Activated CD8-positive, alpha-beta memory T cell treated with anti-CD3 and anti-CD28 coated beads, Interleukin-2, amount 10 ng/mL, durations not matched to agents 7 days and 5 days (primary cell): ENCODE measurements around the gene TDO2. TPM values are rescaled to one million over a fixed set of nuclear protein-coding genes. Genes with fewer than 3 reads are reported as not detected.

ENCODE experiments used
- ATAC-seq: fragments of 150-1000 bp; cut with Tn5 transposase; one replicate; pipeline ENCODE4 v1.10.0; 2021; ENCODE audit warnings: moderate library complexity
- CTCF ChIA-PET: fragments of 350-600 bp; sonication (Branson Sonifier 250); formaldehyde crosslinking; loops from one replicate; lab custom pipeline; 2021; ENCODE audit warnings: antibody characterized with exemption; lab: Charles Lee
- DNase-seq: peaks from one replicate; pipeline ENCODE4 v3.0.0-alpha.2; 2020
- H3K27ac Mint-ChIP-seq: one replicate; pipeline ENCODE4 v1.8.0; 2021; ENCODE audit warnings: mild to moderate bottlenecking, mixed read lengths
- H3K27me3 Mint-ChIP-seq: one replicate; pipeline ENCODE4 v1.8.0; 2021; ENCODE audit warnings: mixed read lengths
- H3K36me3 Mint-ChIP-seq: one replicate; pipeline ENCODE4 v1.8.0; 2021; ENCODE audit warnings: mild to moderate bottlenecking, mixed read lengths
- H3K4me1 Mint-ChIP-seq: one replicate; pipeline ENCODE4 v1.8.0; 2021; ENCODE audit warnings: mixed read lengths
- H3K4me3 Mint-ChIP-seq: one replicate; pipeline ENCODE4 v1.8.0; 2021; ENCODE audit warnings: mild to moderate bottlenecking, moderate library complexity, mixed read lengths
- H3K9me3 Mint-ChIP-seq: one replicate; pipeline ENCODE4 v1.8.0; 2022; ENCODE audit warnings: low read depth, mixed read lengths
- total RNA-seq, 2 experiments: library from RNA; stranded (reverse); gene quantifications; one replicate each; pipeline ENCODE4 v1.2.3, GENCODE V29; 2021

The TDO2 gene
- total RNA-seq, 2 experiments from 2014 or later, result not detected

DNA sequence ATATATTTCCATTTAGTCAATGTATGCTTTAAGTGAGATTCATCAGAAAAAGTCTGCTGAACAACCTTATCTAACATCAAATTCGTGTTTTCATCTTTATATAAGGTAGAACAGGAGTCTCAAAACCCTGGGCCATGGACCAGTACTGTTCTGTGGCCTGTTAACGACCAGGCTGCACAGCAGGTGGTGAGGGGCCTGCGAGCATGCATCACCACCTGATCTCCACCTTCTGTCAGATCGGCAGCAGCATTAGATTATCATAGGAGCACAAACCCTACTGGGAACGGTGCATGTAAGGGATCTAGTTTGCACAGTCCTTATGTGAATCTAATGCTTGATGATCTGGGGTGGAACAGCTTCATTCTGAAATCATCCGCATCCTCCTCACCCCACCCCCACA lies 47.0 kb downstream of the TDO2 start:
- DNase-seq (no peak), ATAC-seq (no peak)
- Mint-ChIP-seq H3K27ac (no peak overlapping the region), H3K36me3 (no peaks in the 10 kb centered on the region), H3K9me3 (no peaks in the 10 kb centered on the region), H3K4me3 (no peak overlapping the region), H3K27me3 (no peaks in the 10 kb centered on the region), H3K4me1 (peaks cover 12% of the 10 kb centered on the region)
- CTCF ChIA-PET, result interaction anchor here (3.6 kb wide), 1 partner anchor 141 kb away, joined by 30 read pairs; no protein-coding TSS in a partner anchor

DNA sequence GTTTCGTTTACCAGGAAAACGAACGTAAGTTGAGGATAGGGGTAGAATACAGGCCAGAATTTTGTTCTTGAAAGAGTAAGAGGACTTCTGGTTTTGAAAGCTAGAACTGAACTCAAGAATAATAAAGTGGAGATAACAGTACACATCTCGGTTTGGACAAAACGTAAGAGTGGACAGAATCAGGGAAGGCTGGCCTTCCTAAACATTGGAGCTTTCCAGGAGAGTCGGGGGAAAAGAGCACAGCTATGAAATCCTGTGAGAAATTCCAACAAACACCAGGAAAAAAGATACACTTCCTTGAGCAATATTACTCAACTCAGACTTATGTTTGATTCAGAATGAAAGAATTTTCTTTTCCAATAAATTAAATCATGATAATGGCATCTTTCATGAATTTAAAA lies 49.0 kb downstream of the TDO2 start:
- H3K27ac Mint-ChIP-seq, result no peak overlapping the region
- no peaks in the 10 kb centered on the region for H3K27me3 Mint-ChIP-seq
- DNase-seq, result no peak
- H3K36me3 Mint-ChIP-seq, result no peaks in the 10 kb centered on the region
- no peak overlapping the region for H3K4me3 Mint-ChIP-seq
- H3K9me3 Mint-ChIP-seq, result no peaks in the 10 kb centered on the region
- H3K4me1 Mint-ChIP-seq, result peaks cover 12% of the 10 kb centered on the region
- no peak for ATAC-seq
- CTCF ChIA-PET, result interaction anchor here (1.0 to 3.6 kb wide), 6 partner anchors 9 to 423 kb away, joined by 3 to 30 read pairs (median 4); no protein-coding TSS in a partner anchor

- ATAC-seq (peak; percentile 95), DNase-seq (peak; percentile 83)
- H3K4me3 Mint-ChIP-seq, result peak within 1 kb of the TSS; percentile 89
Measured at GRCh38 chr4:155953151-155954117, 49.9 kb downstream of the TDO2 start, which contains the start of gene CTSO. Gene CTSO, minus strand, starts transcription at chr4:155953866. Its CDS starts 19 bp downstream, at chr4:155953847.

DNA sequence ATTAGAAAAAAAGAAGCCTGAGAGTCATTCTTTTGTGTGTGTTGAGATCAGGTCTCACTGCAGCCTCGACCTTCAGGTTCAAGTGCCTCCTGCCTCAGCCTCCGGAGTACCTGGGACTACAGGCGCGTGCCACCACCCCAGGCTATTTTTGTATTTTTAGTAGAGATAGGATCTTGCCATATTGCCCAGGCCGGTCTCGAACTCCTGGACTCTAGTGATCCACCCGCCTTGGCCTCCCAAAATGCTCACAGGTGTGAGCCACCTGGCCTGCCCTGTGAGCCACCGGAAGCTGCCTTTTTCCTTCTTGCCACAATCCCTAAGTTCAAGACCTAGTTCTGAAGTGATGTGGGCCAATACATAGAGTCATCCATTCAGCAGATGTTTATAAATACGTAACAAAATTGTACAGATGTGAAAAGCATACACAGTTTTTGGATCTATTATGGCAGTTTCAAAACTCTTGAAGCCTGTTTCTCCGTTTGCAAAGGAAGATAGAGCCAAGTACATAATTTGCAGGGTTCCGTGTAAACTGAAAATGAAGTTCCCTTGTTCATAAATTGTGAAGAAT lies 50.7 kb downstream of the TDO2 start:
- H3K27me3 Mint-ChIP-seq, result peaks cover 3% of the 10 kb centered on the region
- ATAC-seq, result no peak
- H3K4me1 Mint-ChIP-seq, result peaks cover 12% of the 10 kb centered on the region
- H3K27ac Mint-ChIP-seq, result peak overlapping the region; percentile 100
- H3K36me3 Mint-ChIP-seq, result no peaks in the 10 kb centered on the region
- no peak for DNase-seq
- no peaks in the 10 kb centered on the region for H3K9me3 Mint-ChIP-seq
- CTCF ChIA-PET, result interaction anchor here (0.8 to 3.6 kb wide), 7 partner anchors 10 to 1404 kb away, joined by 3 to 30 read pairs (median 3); partner anchors contain the start of gene PLRG1
- H3K4me3 Mint-ChIP-seq, result peak overlapping the region; percentile 89

More at GRCh38 chr4:155953151-155954117, 49.9 kb downstream of the TDO2 start, which contains the start of gene CTSO:
- CTCF ChIA-PET, result interaction anchor here (0.8 to 3.6 kb wide), 11 partner anchors 9 to 1403 kb away, joined by 3 to 30 read pairs (median 3); partner anchors contain the start of gene PLRG1
- no peaks in the 10 kb centered on the region for H3K27me3 Mint-ChIP-seq
- peaks cover 12% of the 10 kb centered on the region for H3K4me1 Mint-ChIP-seq
- H3K9me3 Mint-ChIP-seq, result no peaks in the 10 kb centered on the region
- H3K36me3 Mint-ChIP-seq, result no peaks in the 10 kb centered on the region
- H3K27ac Mint-ChIP-seq, result peak within 1 kb of the TSS; percentile 100

GRCh38 chr4:155954939-155955338 lies 51.4 kb downstream of the TDO2 start:
- CTCF ChIA-PET, result interaction anchor here (2.3 kb wide), 1 partner anchor 145 kb away, joined by 5 read pairs; no protein-coding TSS in a partner anchor
- no peaks in the 10 kb centered on the region for H3K9me3 Mint-ChIP-seq

DNA sequence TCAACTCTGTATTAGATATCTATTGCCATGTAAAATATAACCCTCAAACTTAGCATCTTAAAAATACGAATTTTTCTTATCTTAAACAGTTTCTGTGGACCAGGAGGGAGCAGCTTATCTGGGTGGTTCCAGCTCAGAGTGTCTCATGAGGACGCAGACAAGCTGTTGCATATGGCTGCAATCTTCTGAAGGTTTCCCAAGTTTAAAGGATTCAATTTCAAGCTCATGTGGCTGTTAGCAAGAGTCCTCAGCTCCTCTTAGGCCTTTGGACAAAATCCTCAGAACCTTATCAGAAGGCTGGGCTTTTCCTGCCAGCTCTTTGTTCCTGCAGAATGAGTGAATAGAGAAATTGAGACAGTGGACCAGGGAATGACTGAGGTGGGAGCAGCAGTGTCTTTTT lies 53.0 kb downstream of the TDO2 start:
- no peak overlapping the region for H3K4me3 Mint-ChIP-seq
- peaks cover 6% of the 10 kb centered on the region for H3K27me3 Mint-ChIP-seq
- CTCF ChIA-PET, result interaction anchor here (2.3 kb wide), 1 partner anchor 146 kb away, joined by 5 read pairs; no protein-coding TSS in a partner anchor
- H3K4me1 Mint-ChIP-seq, result peaks cover 12% of the 10 kb centered on the region
- no peak overlapping the region for H3K27ac Mint-ChIP-seq
- no peaks in the 10 kb centered on the region for H3K36me3 Mint-ChIP-seq
- no peak for ATAC-seq
- no peaks in the 10 kb centered on the region for H3K9me3 Mint-ChIP-seq
- no peak for DNase-seq

More at GRCh38 chr4:155954939-155955338, 51.4 kb downstream of the TDO2 start:
- no peak for DNase-seq
- Mint-ChIP-seq H3K27ac (no peak overlapping the region), H3K4me3 (no peak overlapping the region), H3K27me3 (peaks cover 5% of the 10 kb centered on the region), H3K36me3 (no peaks in the 10 kb centered on the region), H3K4me1 (peaks cover 12% of the 10 kb centered on the region)
- ATAC-seq, result no peak

- no peaks in the 10 kb centered on the region for H3K9me3 Mint-ChIP-seq
- no peaks in the 10 kb centered on the region for H3K36me3 Mint-ChIP-seq
- DNase-seq, result no peak
- H3K27me3 Mint-ChIP-seq, result peaks cover 6% of the 10 kb centered on the region
- no peak overlapping the region for H3K4me3 Mint-ChIP-seq
- CTCF ChIA-PET, result no interaction called here
- H3K27ac Mint-ChIP-seq, result no peak overlapping the region
- no peak for ATAC-seq
- H3K4me1 Mint-ChIP-seq, result peaks cover 1% of the 10 kb centered on the region
Measured at GRCh38 chr4:155959417-155959816, 55.9 kb downstream of the TDO2 start.

DNA sequence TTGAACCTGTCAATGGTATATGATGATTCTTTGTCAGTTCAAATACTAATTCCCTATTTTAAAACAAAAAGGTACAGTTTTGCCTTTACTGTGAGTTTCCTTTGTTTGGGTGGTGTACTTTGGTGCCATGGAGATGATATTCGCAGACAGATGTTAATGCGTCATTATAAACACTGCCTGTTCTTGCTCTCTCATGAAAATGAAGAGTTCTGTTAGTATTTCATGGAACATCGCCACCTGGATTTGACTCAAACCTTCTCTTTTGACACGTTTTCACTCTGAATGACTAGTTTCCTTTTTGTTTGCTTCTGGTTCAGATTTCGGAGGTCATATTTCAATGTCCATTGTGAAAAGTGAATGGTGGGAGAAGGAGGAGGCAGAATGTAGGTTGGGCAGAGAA lies 57.0 kb downstream of the TDO2 start:
- no peaks in the 10 kb centered on the region for H3K36me3 Mint-ChIP-seq
- peaks cover 6% of the 10 kb centered on the region for H3K27me3 Mint-ChIP-seq
- no peaks in the 10 kb centered on the region for H3K9me3 Mint-ChIP-seq
- no peak overlapping the region for H3K4me3 Mint-ChIP-seq
- H3K27ac Mint-ChIP-seq, result no peak overlapping the region
- ATAC-seq, result no peak
- H3K4me1 Mint-ChIP-seq, result no peaks in the 10 kb centered on the region
- CTCF ChIA-PET, result no interaction called here
- no peak for DNase-seq

DNA sequence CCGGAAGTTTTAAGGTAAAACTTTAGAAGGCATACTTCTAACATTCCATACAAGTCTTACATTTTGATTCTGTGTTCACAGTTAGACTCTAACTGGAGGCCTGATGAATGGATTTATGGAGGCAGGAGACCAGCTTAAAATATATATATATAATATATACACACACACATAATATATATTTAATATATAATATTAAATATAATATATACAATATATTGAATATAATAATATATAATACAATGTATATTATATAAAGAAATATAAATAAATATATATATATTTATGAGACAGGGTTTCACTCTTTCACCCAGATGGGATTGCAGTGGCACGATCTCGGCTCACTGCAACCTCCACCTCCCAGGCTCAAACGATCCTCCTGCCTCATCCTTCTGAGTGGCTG lies 58.1 kb downstream of the TDO2 start:
- DNase-seq (no peak), ATAC-seq (no peak)
- Mint-ChIP-seq H3K27ac (no peak overlapping the region), H3K4me1 (no peaks in the 10 kb centered on the region), H3K36me3 (no peaks in the 10 kb centered on the region), H3K4me3 (no peak overlapping the region), H3K9me3 (no peaks in the 10 kb centered on the region), H3K27me3 (peaks cover 6% of the 10 kb centered on the region)
- CTCF ChIA-PET, result no interaction called here

- CTCF ChIA-PET, result no interaction called here
- H3K27ac Mint-ChIP-seq, result no peak overlapping the region
- no peak for DNase-seq
- no peak overlapping the region for H3K4me3 Mint-ChIP-seq
- H3K4me1 Mint-ChIP-seq, result no peaks in the 10 kb centered on the region
- no peaks in the 10 kb centered on the region for H3K36me3 Mint-ChIP-seq
- H3K9me3 Mint-ChIP-seq, result no peaks in the 10 kb centered on the region
- no peak for ATAC-seq
- H3K27me3 Mint-ChIP-seq, result peaks cover 10% of the 10 kb centered on the region
Measured at GRCh38 chr4:155962767-155963166, 59.3 kb downstream of the TDO2 start.

DNA sequence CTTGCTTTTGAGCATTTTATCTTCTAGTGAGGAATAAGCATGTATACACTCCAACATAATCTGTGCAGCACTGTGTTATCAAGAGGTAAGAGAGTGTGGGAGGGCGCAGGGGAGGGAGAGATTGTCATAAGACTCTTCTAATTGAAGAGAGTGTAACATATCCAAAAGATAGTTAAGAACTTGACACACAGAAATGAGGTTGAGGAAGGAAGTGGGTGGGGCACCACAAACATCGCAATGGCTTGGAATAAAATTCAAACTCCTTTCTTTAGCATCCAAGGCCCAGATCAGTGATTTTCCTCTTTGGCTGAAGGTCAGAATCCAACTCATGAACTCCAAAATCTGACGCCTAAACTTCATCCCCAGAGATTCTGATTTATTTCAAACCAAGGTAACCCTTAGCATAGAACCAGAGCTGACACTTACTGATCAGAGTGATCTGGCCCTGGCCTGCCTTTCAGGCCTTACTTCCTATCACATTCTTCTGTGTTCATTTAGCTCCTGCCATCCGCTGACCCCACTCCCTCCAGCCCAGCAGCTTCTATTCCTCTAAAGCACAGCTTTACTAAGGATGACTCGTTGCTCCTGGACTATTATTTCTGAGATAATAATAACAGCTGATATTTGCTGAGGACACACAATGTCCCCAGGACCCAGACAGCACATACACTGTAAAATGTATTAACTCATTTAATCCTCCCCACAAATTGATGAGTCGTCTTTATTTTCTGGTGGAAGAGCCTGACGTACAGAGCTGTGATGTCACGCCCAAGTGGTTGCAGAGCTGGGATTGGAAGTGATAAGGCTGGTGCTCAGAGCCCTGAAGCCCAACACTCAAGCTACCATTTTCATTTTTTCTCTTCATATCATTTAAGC lies 60.8 kb downstream of the TDO2 start:
- H3K36me3 Mint-ChIP-seq, result no peaks in the 10 kb centered on the region
- H3K27ac Mint-ChIP-seq, result no peak overlapping the region
- peaks cover 9% of the 10 kb centered on the region for H3K27me3 Mint-ChIP-seq
- H3K4me3 Mint-ChIP-seq, result no peak overlapping the region
- DNase-seq (no peak), ATAC-seq (no peak)
- no peaks in the 10 kb centered on the region for H3K4me1 Mint-ChIP-seq
- CTCF ChIA-PET, result no interaction called here
- H3K9me3 Mint-ChIP-seq, result no peaks in the 10 kb centered on the region

DNA sequence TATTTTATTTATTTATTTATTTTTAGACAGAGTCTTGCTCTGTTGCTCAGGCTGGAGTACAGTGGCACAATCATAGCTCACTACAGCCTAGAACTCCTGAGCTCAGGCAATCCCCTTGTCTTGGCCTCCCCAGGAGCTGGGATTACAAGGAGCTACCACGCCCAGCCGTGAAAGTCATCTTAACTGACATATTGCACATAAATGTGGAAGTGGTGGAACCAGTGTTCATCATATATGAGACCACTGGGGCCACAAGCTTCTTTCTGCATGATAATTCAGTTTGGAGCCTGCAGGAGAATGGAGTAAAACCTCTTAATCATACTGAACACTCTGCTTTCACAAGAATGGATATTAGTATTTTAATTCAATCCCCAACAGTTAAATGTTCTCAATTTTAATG lies 62.7 kb downstream of the TDO2 start:
- no peaks in the 10 kb centered on the region for H3K4me1 Mint-ChIP-seq
- H3K27ac Mint-ChIP-seq, result no peak overlapping the region
- no peak for ATAC-seq
- CTCF ChIA-PET, result no interaction called here
- no peaks in the 10 kb centered on the region for H3K36me3 Mint-ChIP-seq
- no peak overlapping the region for H3K4me3 Mint-ChIP-seq
- H3K27me3 Mint-ChIP-seq, result peaks cover 6% of the 10 kb centered on the region
- H3K9me3 Mint-ChIP-seq, result no peaks in the 10 kb centered on the region
- DNase-seq, result no peak
